Omental fat pad (tissue), 4 donors: ENCODE data around the gene EDEM3. TPM values are rescaled to one million over a fixed set of nuclear protein-coding genes. Genes with fewer than 3 reads are reported as not detected.

Experiments
- ATAC-seq: fragments of 150-250 bp; one replicate; pipeline ENCODE4 v1.9.1; 2016; ENCODE audit warnings: mild to moderate bottlenecking, moderate library complexity; ENCODE audit not compliant: low FRiP score
- DNase-seq: peaks from one replicate; pipeline ENCODE4 v3.0.0-alpha.2; 2019; ENCODE audit warnings: low spot score
- total RNA-seq, 4 donors: library from RNA; depleted of rRNA; stranded (reverse); fragments of >200 nt; gene quantifications; one replicate each; pipeline ENCODE4 v1.1.0, GENCODE V29; 2016
- TF ChIP-seq, protein P1 (sequence below), 3 donors: fragments of 450-650 bp; IDR thresholded peaks; one replicate each; pipeline ENCODE4 v1.5.1; 2016 to 2017; ENCODE audit warnings: antibody characterized with exemption in 3 of 3, mild to moderate bottlenecking in 3 of 3, moderate library complexity in 2 of 3

The EDEM3 gene
- total RNA-seq, 4 donors from 2014 or later, result 33.5 to 72.5 (median 40.9) TPM

DNA sequence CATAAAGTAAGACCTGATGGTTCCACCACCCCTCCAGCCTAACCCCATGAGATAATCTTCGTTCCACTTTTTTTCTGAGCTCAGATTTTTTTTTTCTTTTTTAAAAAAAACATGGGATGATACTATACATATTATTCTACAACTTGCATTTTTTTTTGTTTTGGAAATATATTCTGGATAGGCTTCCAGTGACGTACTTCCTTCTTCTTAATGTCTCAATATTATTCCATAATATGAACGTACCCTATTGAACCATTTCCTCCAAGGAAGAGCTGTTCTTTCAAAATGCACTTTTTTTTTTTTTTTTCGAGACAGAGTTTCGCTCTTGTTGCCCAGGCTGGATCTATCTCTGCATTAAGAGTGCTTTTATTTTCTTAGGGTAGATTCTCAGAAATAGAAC, 1.5 kb downstream of the EDEM3 start:
- DNase-seq (no peak), ATAC-seq (no peak)
- TF ChIP-seq, protein P1, sequence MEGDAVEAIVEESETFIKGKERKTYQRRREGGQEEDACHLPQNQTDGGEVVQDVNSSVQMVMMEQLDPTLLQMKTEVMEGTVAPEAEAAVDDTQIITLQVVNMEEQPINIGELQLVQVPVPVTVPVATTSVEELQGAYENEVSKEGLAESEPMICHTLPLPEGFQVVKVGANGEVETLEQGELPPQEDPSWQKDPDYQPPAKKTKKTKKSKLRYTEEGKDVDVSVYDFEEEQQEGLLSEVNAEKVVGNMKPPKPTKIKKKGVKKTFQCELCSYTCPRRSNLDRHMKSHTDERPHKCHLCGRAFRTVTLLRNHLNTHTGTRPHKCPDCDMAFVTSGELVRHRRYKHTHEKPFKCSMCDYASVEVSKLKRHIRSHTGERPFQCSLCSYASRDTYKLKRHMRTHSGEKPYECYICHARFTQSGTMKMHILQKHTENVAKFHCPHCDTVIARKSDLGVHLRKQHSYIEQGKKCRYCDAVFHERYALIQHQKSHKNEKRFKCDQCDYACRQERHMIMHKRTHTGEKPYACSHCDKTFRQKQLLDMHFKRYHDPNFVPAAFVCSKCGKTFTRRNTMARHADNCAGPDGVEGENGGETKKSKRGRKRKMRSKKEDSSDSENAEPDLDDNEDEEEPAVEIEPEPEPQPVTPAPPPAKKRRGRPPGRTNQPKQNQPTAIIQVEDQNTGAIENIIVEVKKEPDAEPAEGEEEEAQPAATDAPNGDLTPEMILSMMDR (IDR thresholded peaks at IDR 0.05), result no peak

DNA sequence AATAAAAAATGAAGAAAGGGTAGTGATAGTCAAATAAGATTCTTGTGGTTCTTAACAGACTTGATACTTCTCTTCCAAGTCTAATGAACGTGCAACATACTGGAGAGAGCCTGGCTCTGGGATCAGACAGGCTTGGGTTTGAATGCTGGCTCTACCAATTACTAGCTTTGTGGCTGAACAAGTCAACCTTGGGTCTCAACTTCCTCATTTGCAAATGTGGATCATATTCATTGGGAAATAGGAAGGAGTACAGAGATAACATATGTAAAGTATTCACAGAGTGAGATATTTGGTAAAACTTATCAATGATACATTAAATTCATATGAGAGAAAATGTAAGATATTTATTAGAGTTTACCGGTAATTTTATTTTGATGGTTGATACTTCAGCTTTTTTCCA, 2.0 kb downstream of the EDEM3 start:
- TF ChIP-seq, protein P1 (IDR thresholded peaks at IDR 0.05), result no peak
- ATAC-seq (no peak), DNase-seq (no peak)

DNA sequence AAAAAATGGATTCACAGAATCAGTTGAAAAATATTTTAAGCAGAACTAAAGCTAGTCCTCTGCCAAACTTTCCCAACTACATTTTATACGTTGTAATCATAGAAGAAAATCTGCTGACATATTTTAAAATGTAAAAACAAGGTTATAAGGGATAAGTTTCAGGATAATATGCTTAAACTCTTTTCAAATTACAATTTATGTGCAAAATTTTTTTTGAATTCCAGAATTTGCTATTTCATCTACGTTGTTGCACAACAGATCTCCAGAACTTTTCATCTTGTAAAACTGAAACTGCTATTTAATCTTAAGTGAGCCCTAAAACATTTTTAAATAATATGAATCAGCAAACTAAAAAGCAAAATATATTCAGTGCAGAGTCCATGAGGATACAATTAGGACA, 5.9 kb downstream of the EDEM3 start:
- TF ChIP-seq, protein P1 (IDR thresholded peaks at IDR 0.05), result no peak
- ATAC-seq, result peak; percentile 58

DNA sequence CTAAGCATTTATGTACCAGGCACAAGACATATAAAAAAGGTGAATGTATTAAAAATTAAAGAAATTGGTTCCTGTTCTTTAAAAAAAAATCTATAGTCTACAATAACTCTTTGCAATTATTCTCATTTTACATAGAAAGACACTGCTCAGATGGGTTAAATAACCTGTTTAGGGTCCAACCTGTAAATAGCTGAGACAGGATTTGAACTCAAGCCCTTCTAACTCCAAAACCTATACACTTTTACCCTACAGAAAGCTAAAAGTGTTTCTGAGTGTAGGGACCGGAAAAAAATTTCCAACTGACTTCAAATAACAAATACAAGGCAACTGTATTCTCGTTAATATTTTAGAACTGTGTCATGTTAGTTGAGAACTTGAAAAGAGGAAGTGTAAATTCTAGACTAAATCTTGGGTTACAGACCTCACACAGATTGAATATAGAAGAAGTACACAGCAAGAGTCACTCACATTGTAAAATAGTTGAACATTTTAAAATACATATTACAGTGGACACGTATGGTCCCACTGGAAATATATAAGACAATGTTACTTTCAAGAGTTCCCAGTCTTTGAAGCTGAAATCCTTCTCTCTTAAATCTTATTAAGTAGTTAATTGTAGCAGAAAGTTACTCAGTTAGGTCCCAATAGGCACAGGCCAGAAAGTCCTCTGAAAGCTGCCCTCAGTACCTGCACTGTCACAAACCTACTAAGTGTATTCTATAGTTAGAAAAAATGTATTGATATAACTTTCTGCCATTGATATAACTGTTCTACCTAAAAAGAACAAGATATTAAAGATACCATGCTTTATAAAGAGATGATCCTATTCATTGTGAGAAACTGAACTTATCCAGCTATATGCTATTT, 7.3 kb downstream of the EDEM3 start:
- no peak for ATAC-seq
- no peak for DNase-seq
- TF ChIP-seq, protein P1 (IDR thresholded peaks at IDR 0.05), result no peak

More for the DNA sequence above, 5.9 kb downstream of the EDEM3 start:
- DNase-seq, result no peak

DNA sequence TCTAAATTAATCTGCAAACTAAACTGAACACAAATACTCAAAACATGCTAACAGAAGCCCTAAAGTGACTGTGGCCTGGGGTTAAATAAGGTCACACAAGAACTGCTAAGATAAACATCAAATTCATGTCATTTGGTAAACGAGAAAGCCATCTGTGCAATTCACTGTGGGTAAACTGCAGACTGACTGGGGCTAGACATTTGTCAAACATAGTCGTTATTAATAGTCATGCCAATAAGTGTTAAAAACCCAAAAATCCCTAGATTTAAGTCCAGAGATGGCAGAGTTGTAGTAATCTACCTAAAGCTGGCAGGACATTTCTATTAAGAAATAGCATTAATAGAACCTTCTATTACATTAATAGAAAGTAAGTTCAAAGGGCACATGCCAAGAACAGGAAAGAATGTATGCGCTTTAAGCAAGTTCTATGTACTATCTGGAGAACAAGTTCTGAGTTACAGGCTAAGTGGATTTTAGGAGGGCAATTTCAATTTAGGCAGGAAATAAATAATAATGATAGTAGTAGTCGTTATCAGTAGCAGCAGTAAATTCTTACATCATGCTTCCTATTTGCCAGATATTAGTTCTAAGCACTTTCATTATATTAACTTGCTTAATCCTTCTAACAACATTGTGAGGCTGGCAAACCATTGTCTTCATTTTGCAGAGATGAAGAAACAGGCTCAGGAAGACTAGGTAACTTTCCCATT, 8.6 kb downstream of the EDEM3 start:
- DNase-seq (no peak), ATAC-seq (no peak)
- TF ChIP-seq, protein P1 (IDR thresholded peaks at IDR 0.05), result no peak

DNA sequence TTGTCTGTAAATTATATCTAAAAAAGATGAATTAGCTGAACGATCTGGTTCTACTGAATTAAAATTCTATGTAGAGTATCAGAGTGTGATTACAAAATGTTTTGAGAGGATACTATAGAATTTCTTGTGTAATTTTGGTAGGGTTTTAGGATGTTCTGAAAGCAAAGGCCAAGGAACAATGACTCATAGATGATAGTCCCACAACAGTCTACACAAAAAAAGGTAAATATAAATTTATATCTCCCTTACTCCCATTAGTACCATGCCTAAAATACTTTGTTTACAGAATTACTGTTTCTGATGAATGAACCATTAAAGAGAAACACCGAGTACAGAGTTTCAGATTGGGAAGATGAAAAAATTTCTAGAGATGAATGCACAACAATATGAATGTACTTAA, 9.5 kb downstream of the EDEM3 start:
- TF ChIP-seq, protein P1 (IDR thresholded peaks at IDR 0.05), result no peak
- ATAC-seq (no peak), DNase-seq (no peak)
